GM18870 (cell line): Measurements from ENCODE around the gene KRTAP5-9.
"Not testable (repeated sequence)": the region's sequence is repeated elsewhere in the genome, so short reads cannot be mapped to it uniquely, and the experiment has no call there.

Experiments used
- ATAC-seq: cut with Tn5 transposase; IDR thresholded peaks from one replicate; pipeline ENCODE4 v1.9.1; 2021; ENCODE audit warnings: moderate library complexity; ENCODE audit not compliant: unreplicated experiment

KRTAP5-9 gene, protein sequence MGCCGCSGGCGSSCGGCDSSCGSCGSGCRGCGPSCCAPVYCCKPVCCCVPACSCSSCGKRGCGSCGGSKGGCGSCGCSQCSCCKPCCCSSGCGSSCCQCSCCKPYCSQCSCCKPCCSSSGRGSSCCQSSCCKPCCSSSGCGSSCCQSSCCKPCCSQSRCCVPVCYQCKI

DNA sequence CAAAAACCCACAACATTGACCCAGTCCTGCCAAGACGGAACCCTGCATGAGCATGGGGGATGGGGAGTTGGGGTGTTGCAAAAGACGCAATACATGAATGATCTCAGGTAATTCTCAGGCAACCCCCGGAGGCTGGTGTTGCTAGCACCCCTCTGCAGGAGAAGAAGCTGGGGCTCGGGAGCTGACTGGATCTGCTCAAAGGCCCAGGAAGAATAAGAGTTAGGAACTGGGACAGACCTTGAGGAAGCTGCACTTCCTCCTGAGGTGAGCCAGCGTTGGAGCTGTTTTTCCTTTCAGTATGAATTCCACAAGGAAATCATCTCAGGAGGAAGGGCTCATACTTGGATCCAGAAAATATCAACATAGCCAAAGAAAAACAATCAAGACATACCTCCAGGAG is at the start of gene KRTAP5-9:
KRTAP5-9 (plus strand) TSS at position 301 of the 400 bp plus-strand sequence. CDS start 238 bp downstream, outside the sequence.
- ATAC-seq = no peak

GRCh38 chr11:71499125-71499524 is 49.1 kb upstream of the KRTAP5-9 start:
- no peak for ATAC-seq

DNA sequence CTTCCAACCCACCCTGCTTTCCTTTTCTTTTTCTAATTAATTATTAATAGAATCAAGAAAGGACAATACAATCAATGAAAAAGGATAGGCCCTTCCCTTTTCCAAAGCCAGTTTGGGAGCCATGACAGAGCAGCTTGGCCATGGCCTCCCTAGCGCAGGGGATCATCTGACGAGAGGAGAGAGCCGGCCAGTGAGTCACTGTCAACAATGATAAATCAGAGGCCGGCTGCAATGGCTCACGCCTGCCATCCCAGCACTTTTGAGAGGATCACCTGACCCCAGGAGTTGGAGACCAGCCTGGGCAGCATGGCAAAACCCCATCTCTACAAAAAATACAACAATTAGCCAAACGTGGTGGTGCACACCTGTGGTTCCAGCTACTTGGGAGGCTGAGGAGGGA is 48.7 kb upstream of the KRTAP5-9 start:
- no peak for ATAC-seq

- no peak for ATAC-seq
These were observed 47.6 kb upstream of the KRTAP5-9 start for GRCh38 chr11:71500601-71501021.

DNA sequence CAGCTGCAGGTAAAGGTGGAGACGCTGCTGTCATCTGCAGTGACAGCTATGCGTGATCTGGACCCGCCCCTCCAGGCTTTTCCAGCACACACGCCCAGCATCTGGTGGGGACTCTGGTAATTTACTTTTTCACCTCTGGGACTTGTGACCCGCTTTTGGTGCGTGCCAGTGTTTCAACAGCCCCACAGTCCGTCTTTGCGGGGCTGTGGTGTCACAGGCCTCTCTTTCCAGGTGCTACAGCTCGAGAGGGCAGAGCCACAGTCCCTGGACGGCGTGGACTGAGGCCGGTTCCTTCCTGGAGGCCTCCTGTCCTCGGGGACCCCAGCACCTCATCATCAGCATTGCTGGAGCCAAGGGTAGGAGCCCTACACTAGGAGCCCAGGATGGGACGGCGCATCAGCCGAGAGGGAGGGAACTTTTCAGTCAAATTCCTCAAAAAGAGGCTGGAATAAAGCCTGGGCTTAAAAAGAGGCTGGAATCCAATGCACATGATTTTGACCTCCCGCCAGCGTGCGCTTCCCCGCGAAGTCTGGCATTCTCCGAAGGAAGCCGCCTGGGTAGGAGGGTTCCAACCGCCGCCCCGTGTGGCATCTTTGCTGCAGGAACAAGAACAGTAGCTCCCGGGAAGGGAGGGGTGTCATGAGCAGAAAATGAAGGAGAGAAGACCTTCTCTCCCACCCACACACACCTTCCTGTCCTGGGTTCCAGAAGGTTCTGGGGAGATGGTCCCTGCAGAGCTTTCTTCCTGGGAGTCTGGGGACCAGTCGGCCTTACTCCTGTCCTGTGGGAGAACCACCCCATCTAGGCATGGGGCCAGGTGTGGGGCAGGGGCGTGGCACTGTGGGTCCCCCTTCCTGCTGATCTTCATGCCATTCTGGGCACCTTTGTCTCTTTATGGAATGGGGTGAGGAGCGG is 46.9 kb upstream of the KRTAP5-9 start:
- no peak for ATAC-seq

DNA sequence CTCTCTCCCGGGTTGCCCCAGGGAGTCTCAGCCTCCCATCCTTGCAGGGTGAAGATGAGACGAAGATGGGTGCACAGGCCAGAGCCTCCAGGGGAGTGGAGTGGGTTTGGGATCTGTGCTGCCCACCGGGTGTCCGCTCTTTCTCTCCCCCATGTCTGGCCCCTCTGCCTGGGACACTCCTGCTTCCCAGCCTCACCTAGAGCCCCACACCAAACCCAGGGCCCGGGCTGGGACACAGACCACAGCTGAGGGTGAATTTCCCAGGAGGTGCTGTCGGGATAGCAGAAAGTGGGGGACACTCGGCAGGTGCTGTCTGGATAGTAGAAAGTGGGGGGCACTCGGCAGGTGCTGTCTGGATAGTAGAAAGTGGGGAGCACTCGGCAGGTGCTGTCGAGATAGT is 46.2 kb upstream of the KRTAP5-9 start:
- ATAC-seq = no peak

GRCh38 chr11:71502871-71503435 is 45.3 kb upstream of the KRTAP5-9 start:
- no peak for ATAC-seq

GRCh38 chr11:71504531-71504930 is 43.7 kb upstream of the KRTAP5-9 start:
- ATAC-seq = no peak

DNA sequence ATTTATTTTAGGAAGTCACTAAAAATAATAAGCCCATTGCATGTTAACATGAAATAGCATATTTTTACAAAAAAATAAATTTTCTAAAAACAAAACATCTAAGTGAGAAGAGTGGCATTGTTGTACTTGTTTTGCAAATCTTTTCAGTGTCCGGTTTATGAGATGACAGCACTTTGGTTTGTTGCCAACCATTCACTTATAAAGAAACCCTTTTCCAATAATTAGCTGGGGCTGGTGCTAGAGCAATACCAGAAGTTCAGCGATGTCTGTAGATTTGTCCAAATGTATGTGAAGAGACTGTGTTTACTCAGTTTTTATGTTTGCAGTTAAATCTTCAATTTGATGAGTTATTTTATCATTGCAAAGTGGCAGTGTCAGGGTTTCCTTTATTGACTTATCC is 43.2 kb upstream of the KRTAP5-9 start:
- no peak for ATAC-seq

GRCh38 chr11:71505781-71506180 is 42.4 kb upstream of the KRTAP5-9 start:
- no peak for ATAC-seq

- ATAC-seq = no peak
These were observed 41.1 kb upstream of the KRTAP5-9 start for GRCh38 chr11:71507102-71507501.

DNA sequence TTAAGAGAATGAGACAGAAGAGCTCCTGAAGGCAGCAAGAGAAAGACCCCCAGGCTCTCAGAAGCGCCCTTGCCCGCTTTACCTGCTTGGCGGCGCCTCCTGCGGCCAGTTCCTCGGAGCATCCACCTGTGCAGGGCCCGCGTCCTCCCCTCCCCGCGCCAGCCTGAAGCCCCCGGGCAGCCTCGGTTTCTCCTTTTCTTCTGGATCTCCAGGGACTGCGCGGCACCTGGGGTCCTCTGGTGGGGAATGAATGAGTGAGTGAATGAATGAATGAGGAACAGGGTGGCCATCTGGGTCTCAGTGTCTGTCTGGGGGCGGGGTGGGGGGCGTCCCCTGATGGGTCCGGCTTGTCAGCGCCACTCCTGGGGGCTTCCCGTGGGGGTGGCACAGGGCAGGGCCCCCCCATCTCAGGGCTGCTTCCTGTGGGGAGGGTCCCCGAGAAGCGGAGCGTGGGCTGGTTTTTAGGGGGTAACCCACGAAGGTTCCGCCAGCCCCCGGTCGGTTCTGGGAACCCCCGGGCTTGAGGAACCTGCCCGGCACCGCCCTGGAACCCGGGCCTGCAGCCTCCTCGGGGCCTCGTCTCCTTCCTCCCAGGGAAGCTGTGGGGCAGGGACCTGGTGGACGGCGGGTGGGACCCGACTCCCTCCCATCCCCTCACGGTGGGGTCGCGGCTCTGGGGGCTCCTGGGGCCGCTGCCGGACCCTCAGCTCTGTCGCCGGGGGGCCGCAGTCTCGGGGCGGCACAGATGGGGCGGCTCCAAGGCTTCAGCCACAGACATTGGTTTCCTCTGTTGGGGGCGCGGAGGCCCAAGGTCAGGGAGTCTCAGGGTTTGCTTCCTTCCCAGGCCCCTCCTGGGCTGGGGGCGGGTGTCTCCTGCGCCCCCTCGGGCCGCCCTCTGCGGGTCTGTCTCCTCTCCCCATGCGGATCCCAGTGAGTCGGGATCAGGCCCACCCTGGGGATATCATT is 29.4 kb upstream of the KRTAP5-9 start:
- ATAC-seq = no peak

DNA sequence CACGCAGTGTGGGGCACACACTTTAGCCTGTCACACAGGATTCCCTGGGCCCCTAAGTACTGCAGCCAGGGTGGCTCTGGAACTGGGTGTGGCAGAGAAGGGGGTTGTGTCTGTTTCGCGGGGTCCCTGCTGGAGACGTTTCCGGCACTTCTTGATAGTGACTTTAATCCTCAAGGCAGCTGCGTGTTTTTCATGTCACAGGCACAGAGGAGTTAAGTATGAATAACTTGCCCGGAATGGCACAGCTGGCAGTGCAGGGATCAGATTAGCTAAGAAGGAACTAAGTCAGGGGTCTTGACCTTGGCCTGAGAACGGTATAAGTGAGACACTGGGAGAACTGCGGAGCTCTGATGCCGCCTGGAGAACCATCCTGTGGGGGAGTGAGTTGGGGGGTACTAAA is 28.7 kb upstream of the KRTAP5-9 start:
- ATAC-seq = no peak

- ATAC-seq = no peak
These were observed 22.9 kb upstream of the KRTAP5-9 start for GRCh38 chr11:71525188-71525937.

- no peak for ATAC-seq
These were observed 22.2 kb upstream of the KRTAP5-9 start for GRCh38 chr11:71525938-71526495.

DNA sequence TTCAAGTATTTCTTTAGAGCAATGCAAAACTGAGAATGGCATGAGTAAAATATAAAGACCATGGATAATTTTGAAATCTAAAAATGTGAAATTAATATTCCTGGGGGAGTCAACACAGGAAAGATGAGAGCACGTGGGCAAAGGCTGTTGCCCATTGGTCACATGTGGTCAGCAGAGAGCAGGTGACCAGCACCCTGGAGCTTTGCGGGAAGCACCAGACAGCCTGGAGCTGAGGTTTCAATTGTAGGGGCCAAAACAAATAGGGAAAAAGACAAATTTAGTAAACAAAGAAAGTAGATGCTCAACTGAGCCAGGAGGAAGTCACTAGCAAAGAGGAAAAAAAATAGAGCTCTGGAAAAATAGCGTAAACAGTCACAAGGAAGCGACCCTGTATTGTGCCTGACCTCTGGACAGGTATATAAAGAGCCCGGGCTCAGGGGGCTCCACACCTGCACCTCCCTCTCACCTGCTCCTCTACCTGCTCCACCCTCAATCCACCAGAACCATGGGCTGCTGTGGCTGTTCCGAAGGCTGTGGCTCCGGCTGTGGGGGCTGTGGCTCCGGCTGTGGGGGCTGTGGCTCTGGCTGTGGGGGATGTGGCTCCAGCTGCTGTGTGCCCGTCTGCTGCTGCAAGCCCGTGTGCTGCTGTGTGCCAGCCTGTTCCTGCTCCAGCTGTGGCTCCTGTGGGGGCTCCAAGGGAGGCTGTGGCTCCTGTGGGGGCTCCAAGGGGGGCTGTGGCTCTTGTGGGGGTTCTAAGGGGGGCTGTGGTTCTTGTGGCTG is 21.2 kb upstream of the KRTAP5-9 start, which contains the start of gene KRTAP5-7:
KRTAP5-7 (plus strand) TSS at position 472 of the 780 bp plus-strand sequence; CDS start at position 506, 34 bp downstream.
- ATAC-seq = not testable (repeated sequence)

DNA sequence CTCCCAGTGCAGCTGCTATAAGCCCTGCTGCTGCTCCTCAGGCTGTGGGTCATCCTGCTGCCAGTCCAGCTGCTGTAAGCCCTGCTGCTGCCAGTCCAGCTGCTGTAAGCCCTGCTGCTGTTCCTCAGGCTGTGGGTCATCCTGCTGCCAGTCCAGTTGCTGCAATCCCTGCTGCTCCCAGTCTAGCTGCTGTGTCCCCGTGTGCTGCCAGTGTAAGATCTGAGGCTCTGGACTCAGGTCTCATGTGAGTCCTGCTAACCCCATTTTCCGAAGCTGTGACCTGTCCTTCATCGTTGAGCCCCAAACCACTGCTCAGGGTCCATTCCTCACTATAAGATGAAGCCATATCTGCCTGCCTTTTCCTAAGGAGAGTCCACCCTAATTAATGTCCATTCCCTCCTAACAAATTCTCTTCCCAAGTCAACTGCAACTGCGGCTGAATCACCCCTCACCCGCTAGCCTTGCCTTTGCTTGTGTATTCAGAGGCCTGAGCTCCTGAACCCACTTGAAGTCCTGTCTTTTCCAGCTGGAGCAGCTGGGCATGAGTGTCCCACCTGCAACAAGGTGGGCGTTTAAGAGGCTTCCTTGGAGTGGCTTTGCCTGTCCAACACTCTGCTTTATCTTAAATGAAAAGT is 20.5 kb upstream of the KRTAP5-9 start:
- ATAC-seq = no peak

- ATAC-seq = no peak
These were observed 17.6 kb upstream of the KRTAP5-9 start for GRCh38 chr11:71530602-71531001.
